DOHH2 (cell line): ENCODE results near the gene ADK.
A peak's percentile ranks its signal among the peaks of the same experiment; 100 is the strongest.

ENCODE experiments used
- H3F3A ChIP-seq: fragments of 200-600 bp; sonication (generic), shearing (Covaris generic); 2 replicates; pipeline ENCODE4 v1.6.0; 2016; ENCODE audit warnings: antibody characterized with exemption, mild to moderate bottlenecking; ENCODE audit not compliant: control insufficient read depth, insufficient read depth
- H3K27ac ChIP-seq: fragments of 200-600 bp; sonication (generic); 2 replicates; pipeline ENCODE4 v1.5.1; 2014; ENCODE audit warnings: low read depth, mild to moderate bottlenecking, low read length, moderate library complexity
- H3K27me3 ChIP-seq: fragments of 200-600 bp; sonication (generic); 2 replicates; pipeline ENCODE4 v1.6.1; 2014; ENCODE audit warnings: mild to moderate bottlenecking, low read length, mixed read lengths; ENCODE audit not compliant: control insufficient read depth
- H3K36me3 ChIP-seq: fragments of 200-600 bp; sonication (generic); 2 replicates; pipeline ENCODE4 v1.6.1; 2014; ENCODE audit warnings: mild to moderate bottlenecking, low read length, moderate library complexity, mixed read lengths; ENCODE audit not compliant: control insufficient read depth
- H3K4me1 ChIP-seq: fragments of 200-600 bp; sonication (generic); 2 replicates; pipeline ENCODE4 v1.6.1; 2014; ENCODE audit warnings: mild to moderate bottlenecking, low read length, mixed read lengths; ENCODE audit not compliant: control insufficient read depth
- H3K4me2 ChIP-seq: fragments of 200-600 bp; sonication (generic); 2 replicates; pipeline ENCODE4 v1.6.0; 2014; ENCODE audit warnings: mild to moderate bottlenecking, low read length, moderate library complexity
- H3K4me3 ChIP-seq: fragments of 200-600 bp; sonication (generic); 2 replicates; pipeline ENCODE4 v1.5.1; 2014; ENCODE audit warnings: mild to moderate bottlenecking, low read length, mixed read lengths
- H3K79me2 ChIP-seq: fragments of 200-600 bp; sonication (generic); 2 replicates; pipeline ENCODE4 v1.6.1; 2014; ENCODE audit warnings: mild to moderate bottlenecking, low read length, mixed read lengths; ENCODE audit not compliant: control insufficient read depth
- H3K9me2 ChIP-seq: fragments of 200-600 bp; sonication (generic); replicated peaks from 2 replicates; pipeline ENCODE4 v1.6.1; 2014; ENCODE audit warnings: mild to moderate bottlenecking, low read length, mixed read lengths; ENCODE audit not compliant: control insufficient read depth
- H3K9me3 ChIP-seq: fragments of 200-600 bp; sonication (generic); 2 replicates; pipeline ENCODE4 v1.6.1; 2014; ENCODE audit warnings: antibody characterized with exemption, low read length, mixed read lengths; ENCODE audit not compliant: control insufficient read depth, insufficient read depth
- H4K20me1 ChIP-seq: fragments of 200-600 bp; sonication (generic); 2 replicates; pipeline ENCODE4 v1.6.0; 2014; ENCODE audit warnings: low read depth, mild to moderate bottlenecking, antibody characterized with exemption, low read length, moderate library complexity; ENCODE audit not compliant: control insufficient read depth, insufficient read depth
- CTCF ChIP-seq: fragments of 200-600 bp; sonication (generic); IDR thresholded peaks from one replicate; pipeline ENCODE4 v1.5.1; 2014; ENCODE audit warnings: antibody characterized with exemption, mild to moderate bottlenecking, low read depth, low read length; ENCODE audit not compliant: poor library complexity, severe bottlenecking
- EZH2phosphoT487 ChIP-seq: fragments of 200-600 bp; sonication (generic); IDR thresholded peaks from 2 replicates; pipeline ENCODE4 v1.6.1; 2017; ENCODE audit warnings: borderline replicate concordance, mild to moderate bottlenecking, antibody characterized with exemption, low read length, moderate library complexity, mixed read lengths

Gene ADK

GRCh38 chr10:74677951-74678350, 526.9 kb downstream of the ADK start:
- Histone ChIP-seq H3K9me2 (no peaks in the 10 kb centered on the region), H3K79me2 (no peaks in the 10 kb centered on the region), H3F3A (peaks cover 7% of the 10 kb centered on the region; the same call in 1 of the 2 replicates), H3K4me1 (peaks cover 51% of the 10 kb centered on the region), H3K9me3 (peaks cover 14% of the 10 kb centered on the region), H3K4me2 (peak overlapping the region; percentile 4; the same call in 1 of the 2 replicates), H3K27me3 (no peaks in the 10 kb centered on the region), H3K36me3 (peaks cover 11% of the 10 kb centered on the region), H3K4me3 (no peak overlapping the region), H3K27ac (no peak overlapping the region), H4K20me1 (no peaks in the 10 kb centered on the region)
- no peak for TF ChIP-seq EZH2phosphoT487
- no peak for TF ChIP-seq CTCF

GRCh38 chr10:74681917-74682627, 531.1 kb downstream of the ADK start:
- Histone ChIP-seq H3K27me3 (no peaks in the 10 kb centered on the region), H3K4me3 (no peak overlapping the region), H3K9me2 (no peaks in the 10 kb centered on the region), H3K4me2 (no peak overlapping the region), H4K20me1 (no peaks in the 10 kb centered on the region), H3K4me1 (peaks cover 47% of the 10 kb centered on the region), H3K27ac (no peak overlapping the region), H3K9me3 (no peaks in the 10 kb centered on the region), H3K36me3 (no peaks in the 10 kb centered on the region), H3K79me2 (no peaks in the 10 kb centered on the region), H3F3A (peaks cover 7% of the 10 kb centered on the region; the same call in 1 of the 2 replicates)
- TF ChIP-seq EZH2phosphoT487 (no peak), CTCF (no peak)

DNA sequence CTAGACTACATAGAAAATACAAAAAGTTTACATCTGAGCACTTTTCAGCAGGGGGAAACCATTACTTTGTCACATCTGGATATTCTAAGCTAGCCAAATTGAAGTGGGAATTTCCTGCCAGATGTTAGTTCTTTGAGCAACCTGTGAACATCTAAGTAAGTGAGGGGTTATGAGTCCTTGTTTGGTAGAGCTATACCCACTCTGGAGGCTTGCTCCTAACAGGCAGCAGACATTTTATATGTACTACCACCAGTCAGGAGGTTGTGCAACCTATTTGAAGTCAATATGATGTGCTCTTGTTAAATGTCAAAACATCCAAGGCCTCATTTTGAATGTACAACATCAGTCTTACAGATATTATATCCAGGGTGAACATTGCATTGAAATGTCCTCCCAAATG, 532.0 kb downstream of the ADK start:
- Histone ChIP-seq H3K4me1 (peaks cover 38% of the 10 kb centered on the region), H3K4me2 (peak overlapping the region; percentile 77), H4K20me1 (no peaks in the 10 kb centered on the region), H3F3A (peaks cover 7% of the 10 kb centered on the region; the same call in 1 of the 2 replicates), H3K79me2 (no peaks in the 10 kb centered on the region), H3K9me2 (no peaks in the 10 kb centered on the region), H3K27ac (peak overlapping the region; percentile 26), H3K36me3 (no peaks in the 10 kb centered on the region), H3K4me3 (peak overlapping the region; percentile 55), H3K27me3 (no peaks in the 10 kb centered on the region), H3K9me3 (no peaks in the 10 kb centered on the region)
- TF ChIP-seq EZH2phosphoT487, result no peak
- TF ChIP-seq CTCF, result no peak
